Loucy (cell line): ENCODE results near the gene TAS2R20.

Experiments
- H2AFZ ChIP-seq: fragments of 200-600 bp; sonication (generic); 2 replicates; pipeline ENCODE4 v1.6.0; 2016; ENCODE audit warnings: antibody characterized with exemption, mild to moderate bottlenecking, low read length, moderate library complexity
- H3F3A ChIP-seq: fragments of 200-600 bp; 2 replicates; pipeline ENCODE4 v1.6.0; 2016; ENCODE audit warnings: antibody characterized with exemption, low read depth, mild to moderate bottlenecking
- H3K27me3 ChIP-seq: fragments of 200-600 bp; sonication (generic); 2 replicates; pipeline ENCODE4 v1.6.1; 2014; ENCODE audit warnings: low read length, mild to moderate bottlenecking; ENCODE audit not compliant: insufficient read depth, poor library complexity, severe bottlenecking
- H3K36me3 ChIP-seq: fragments of 200-600 bp; sonication (generic); 2 replicates; pipeline ENCODE4 v1.6.1; 2016; ENCODE audit warnings: low read length; ENCODE audit not compliant: insufficient read depth
- H3K4me1 ChIP-seq: fragments of 200-600 bp; sonication (generic); 2 replicates; pipeline ENCODE4 v1.5.1; 2014; ENCODE audit warnings: low read length, mild to moderate bottlenecking; ENCODE audit not compliant: insufficient read depth, poor library complexity, severe bottlenecking
- H3K4me2 ChIP-seq: fragments of 200-600 bp; sonication (generic); 2 replicates; pipeline ENCODE4 v1.6.0; 2014; ENCODE audit warnings: antibody characterized with exemption, low read length, low read depth, mild to moderate bottlenecking; ENCODE audit not compliant: poor library complexity, severe bottlenecking
- H3K4me3 ChIP-seq: fragments of 200-600 bp; sonication (generic); 2 replicates; pipeline ENCODE4 v1.5.1; 2014; ENCODE audit warnings: low read length, mild to moderate bottlenecking, mixed read lengths; ENCODE audit not compliant: poor library complexity, severe bottlenecking
- H3K79me2 ChIP-seq: fragments of 200-600 bp; sonication (generic); 2 replicates; pipeline ENCODE4 v1.6.1; 2014; ENCODE audit warnings: low read length; ENCODE audit not compliant: insufficient read depth
- H3K9ac ChIP-seq: fragments of 200-600 bp; sonication (generic); 2 replicates; pipeline ENCODE4 v1.6.0; 2014; ENCODE audit warnings: mild to moderate bottlenecking, low read depth, low read length, moderate library complexity; ENCODE audit not compliant: poor library complexity, severe bottlenecking
- H3K9me2 ChIP-seq: fragments of 200-600 bp; sonication (generic); replicated peaks from 2 replicates; pipeline ENCODE4 v1.6.1; 2016; ENCODE audit warnings: low read depth, low read length, mixed read lengths
- H3K9me3 ChIP-seq: fragments of 200-600 bp; sonication (generic); 2 replicates; pipeline ENCODE4 v1.6.1; 2014; ENCODE audit warnings: mild to moderate bottlenecking, antibody characterized with exemption, low read length, low read depth; ENCODE audit not compliant: insufficient read depth
- H4K20me1 ChIP-seq: fragments of 200-600 bp; sonication (generic); 2 replicates; pipeline ENCODE4 v1.6.0; 2014; ENCODE audit warnings: antibody characterized with exemption, low read length, mild to moderate bottlenecking; ENCODE audit not compliant: insufficient read depth, poor library complexity, severe bottlenecking
- EZH2phosphoT487 ChIP-seq: fragments of 200-600 bp; IDR thresholded peaks from 2 replicates; pipeline ENCODE4 v1.6.1; 2018; ENCODE audit warnings: antibody characterized with exemption, mild to moderate bottlenecking, moderate library complexity, borderline replicate concordance
- TF ChIP-seq, protein P1 (sequence below): fragments of 200-600 bp; sonication (generic); conservative IDR thresholded peaks from 2 replicates; pipeline ENCODE4 v1.5.1; 2014; ENCODE audit warnings: mild to moderate bottlenecking, antibody characterized with exemption, low read length

The TAS2R20 gene

GRCh38 chr12:11031307-11031706 is 33.2 kb upstream of the TAS2R20 start, which contains the start of gene TAS2R31:
Gene TAS2R31, minus strand, starts transcription at chr12:11031407. Its CDS starts 72 bp downstream, at chr12:11031335.
- Histone ChIP-seq H3K79me2 (no peaks in the 10 kb centered on the region), H2AFZ (no peak within 1 kb of the TSS), H3K4me3 (no peak within 1 kb of the TSS), H3K4me2 (no peak within 1 kb of the TSS), H3K9me3 (no peaks in the 10 kb centered on the region), H3K9me2 (no peaks in the 10 kb centered on the region), H3K27me3 (no peaks in the 10 kb centered on the region), H3F3A (no peaks in the 10 kb centered on the region), H3K9ac (no peak within 1 kb of the TSS), H3K36me3 (no peaks in the 10 kb centered on the region), H4K20me1 (no peaks in the 10 kb centered on the region), H3K4me1 (no peaks in the 10 kb centered on the region)
- TF ChIP-seq, protein P1, sequence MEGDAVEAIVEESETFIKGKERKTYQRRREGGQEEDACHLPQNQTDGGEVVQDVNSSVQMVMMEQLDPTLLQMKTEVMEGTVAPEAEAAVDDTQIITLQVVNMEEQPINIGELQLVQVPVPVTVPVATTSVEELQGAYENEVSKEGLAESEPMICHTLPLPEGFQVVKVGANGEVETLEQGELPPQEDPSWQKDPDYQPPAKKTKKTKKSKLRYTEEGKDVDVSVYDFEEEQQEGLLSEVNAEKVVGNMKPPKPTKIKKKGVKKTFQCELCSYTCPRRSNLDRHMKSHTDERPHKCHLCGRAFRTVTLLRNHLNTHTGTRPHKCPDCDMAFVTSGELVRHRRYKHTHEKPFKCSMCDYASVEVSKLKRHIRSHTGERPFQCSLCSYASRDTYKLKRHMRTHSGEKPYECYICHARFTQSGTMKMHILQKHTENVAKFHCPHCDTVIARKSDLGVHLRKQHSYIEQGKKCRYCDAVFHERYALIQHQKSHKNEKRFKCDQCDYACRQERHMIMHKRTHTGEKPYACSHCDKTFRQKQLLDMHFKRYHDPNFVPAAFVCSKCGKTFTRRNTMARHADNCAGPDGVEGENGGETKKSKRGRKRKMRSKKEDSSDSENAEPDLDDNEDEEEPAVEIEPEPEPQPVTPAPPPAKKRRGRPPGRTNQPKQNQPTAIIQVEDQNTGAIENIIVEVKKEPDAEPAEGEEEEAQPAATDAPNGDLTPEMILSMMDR, result no peak
- TF ChIP-seq EZH2phosphoT487, result no peak

GRCh38 chr12:11026118-11026517 is 28.0 kb upstream of the TAS2R20 start:
- H4K20me1 ChIP-seq, result no peaks in the 10 kb centered on the region
- H3K4me1 ChIP-seq, result no peaks in the 10 kb centered on the region
- H3F3A ChIP-seq, result no peaks in the 10 kb centered on the region
- H3K27me3 ChIP-seq, result no peaks in the 10 kb centered on the region
- TF ChIP-seq, protein P1, result no peak
- TF ChIP-seq EZH2phosphoT487, result no peak
- no peak overlapping the region for H3K9ac ChIP-seq
- H2AFZ ChIP-seq, result no peak overlapping the region
- H3K9me2 ChIP-seq, result no peaks in the 10 kb centered on the region
- H3K4me2 ChIP-seq, result no peak overlapping the region
- H3K9me3 ChIP-seq, result no peaks in the 10 kb centered on the region; the same call in 1 of the 2 replicates
- no peaks in the 10 kb centered on the region for H3K79me2 ChIP-seq
- no peaks in the 10 kb centered on the region for H3K36me3 ChIP-seq
- H3K4me3 ChIP-seq, result no peak overlapping the region

GRCh38 chr12:11023387-11023786 is 25.3 kb upstream of the TAS2R20 start:
- no peaks in the 10 kb centered on the region for H3K4me1 ChIP-seq
- H3F3A ChIP-seq, result no peaks in the 10 kb centered on the region
- no peaks in the 10 kb centered on the region for H4K20me1 ChIP-seq
- H3K4me2 ChIP-seq, result no peak overlapping the region
- TF ChIP-seq, protein P1, result no peak
- no peak for TF ChIP-seq EZH2phosphoT487
- no peaks in the 10 kb centered on the region; the same call in 1 of the 2 replicates for H3K9me3 ChIP-seq
- H3K9ac ChIP-seq, result no peak overlapping the region
- no peak overlapping the region for H3K4me3 ChIP-seq
- no peaks in the 10 kb centered on the region for H3K36me3 ChIP-seq
- no peaks in the 10 kb centered on the region for H3K27me3 ChIP-seq
- no peaks in the 10 kb centered on the region for H3K9me2 ChIP-seq
- no peak overlapping the region for H2AFZ ChIP-seq
- H3K79me2 ChIP-seq, result no peaks in the 10 kb centered on the region
